ENCODE data around the gene NEUROD6. TPM values are rescaled to one million over a fixed set of nuclear protein-coding genes. Genes with fewer than 3 reads are reported as not detected.

Gene NEUROD6
- total RNA-seq, 1 experiment from 2014 or later = not detected

DNA sequence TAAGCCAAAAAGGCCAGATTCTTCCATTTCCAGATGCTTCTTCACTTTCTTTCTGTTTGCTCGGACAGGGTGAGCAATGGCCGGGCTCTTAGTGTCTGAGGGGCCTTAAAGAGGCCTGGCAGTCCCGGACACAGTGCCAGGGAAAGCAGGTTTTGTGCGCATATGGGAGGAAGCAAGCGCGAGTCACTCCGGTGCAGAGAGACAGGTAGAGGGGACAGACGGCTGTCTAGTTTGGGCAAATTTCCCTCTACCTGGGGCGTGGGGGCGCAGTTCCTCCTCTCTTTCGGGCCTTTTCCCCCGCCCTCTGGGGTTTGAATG lies 4.7 kb downstream of the NEUROD6 start:
- no peaks in the 10 kb centered on the region for H3K36me3 ChIP-seq (ENCODE audit: insufficient read depth, low read length, poor library complexity, severe bottlenecking)
- no TSS peak for BruUV-seq (replicated peaks)
- H3K27me3 ChIP-seq (replicated peaks; ENCODE audit: insufficient read depth, low read depth, low read length, poor library complexity) = no peaks in the 10 kb centered on the region
- no peak overlapping the region for H3K4me3 ChIP-seq (ENCODE audit: low read depth, low read length, poor library complexity, severe bottlenecking)
- TF ChIP-seq CTCF (conservative IDR thresholded peaks at IDR 0.05; ENCODE audit: low read depth, low read length) = no peak
- TF ChIP-seq EZH2 (IDR thresholded peaks at IDR 0.05; ENCODE audit: borderline replicate concordance, low read depth, low read length, poor library complexity, severe bottlenecking) = no peak
- DNase-seq (ENCODE audit: low spot score) = no peak
- no peaks in the 10 kb centered on the region for H3K9me3 ChIP-seq (ENCODE audit: low read depth, low read length, poor library complexity, severe bottlenecking)
- H3K4me1 ChIP-seq (ENCODE audit: insufficient read depth, low read length, poor library complexity, severe bottlenecking) = peaks cover 28% of the 10 kb centered on the region
- no peak overlapping the region for H3K27ac ChIP-seq (ENCODE audit: low read depth, low read length, poor library complexity, severe bottlenecking)
- POLR2A ChIA-PET (ENCODE audit: low non-redundant PET) = no interaction called here
- CTCF ChIA-PET = no interaction called here
- intact Hi-C loops (cut with micrococcal nuclease; ENCODE audit: unreplicated experiment) = no loop called here

GRCh38 chr7:31335161-31335856 lies 5.2 kb downstream of the NEUROD6 start:
- BruUV-seq (replicated peaks) = no TSS peak
- TF ChIP-seq EZH2 (IDR thresholded peaks at IDR 0.05; ENCODE audit: borderline replicate concordance, low read depth, low read length, poor library complexity, severe bottlenecking) (no peak), CTCF (conservative IDR thresholded peaks at IDR 0.05; ENCODE audit: low read depth, low read length) (no peak)
- no peaks in the 10 kb centered on the region for H3K9me3 ChIP-seq (ENCODE audit: low read depth, low read length, poor library complexity, severe bottlenecking)
- H3K4me3 ChIP-seq (ENCODE audit: low read depth, low read length, poor library complexity, severe bottlenecking) = no peak overlapping the region
- DNase-seq (ENCODE audit: low spot score) = no peak
- ChIA-PET POLR2A (ENCODE audit: low non-redundant PET) (no interaction called here), CTCF (no interaction called here)
- H3K27ac ChIP-seq (ENCODE audit: low read depth, low read length, poor library complexity, severe bottlenecking) = no peak overlapping the region
- H3K27me3 ChIP-seq (replicated peaks; ENCODE audit: insufficient read depth, low read depth, low read length, poor library complexity) = no peaks in the 10 kb centered on the region
- peaks cover 22% of the 10 kb centered on the region for H3K4me1 ChIP-seq (ENCODE audit: insufficient read depth, low read length, poor library complexity, severe bottlenecking)
- no peaks in the 10 kb centered on the region for H3K36me3 ChIP-seq (ENCODE audit: insufficient read depth, low read length, poor library complexity, severe bottlenecking)
- intact Hi-C loops (cut with micrococcal nuclease; ENCODE audit: unreplicated experiment) = no loop called here

DNA sequence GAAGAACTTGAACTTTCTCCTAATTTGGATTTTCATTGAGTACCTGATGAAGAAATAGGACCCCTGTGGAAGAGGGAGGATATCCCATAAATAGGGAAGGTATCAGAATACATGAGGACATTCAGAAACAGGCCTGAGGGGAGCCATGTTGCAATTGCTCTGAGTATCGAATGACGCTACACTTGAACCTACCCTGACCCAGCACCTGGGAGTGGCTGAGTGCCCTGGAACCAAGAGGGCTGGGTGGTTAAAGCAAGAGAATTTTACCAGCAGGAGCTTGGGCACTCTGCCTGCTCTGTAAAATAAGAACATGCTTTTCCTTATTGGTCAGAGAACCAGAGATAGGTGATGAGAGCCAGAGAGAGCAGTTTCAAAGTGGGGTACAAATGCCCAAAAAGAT lies 7.2 kb downstream of the NEUROD6 start:
- H3K27ac ChIP-seq (ENCODE audit: low read depth, low read length, poor library complexity, severe bottlenecking) = no peak overlapping the region
- POLR2A ChIA-PET (ENCODE audit: low non-redundant PET) = no interaction called here
- DNase-seq (ENCODE audit: low spot score) = no peak
- H3K4me1 ChIP-seq (ENCODE audit: insufficient read depth, low read length, poor library complexity, severe bottlenecking) = peaks cover 4% of the 10 kb centered on the region
- CTCF ChIA-PET = no interaction called here
- TF ChIP-seq CTCF (conservative IDR thresholded peaks at IDR 0.05; ENCODE audit: low read depth, low read length) = no peak
- TF ChIP-seq EZH2 (IDR thresholded peaks at IDR 0.05; ENCODE audit: borderline replicate concordance, low read depth, low read length, poor library complexity, severe bottlenecking) = no peak
- H3K36me3 ChIP-seq (ENCODE audit: insufficient read depth, low read length, poor library complexity, severe bottlenecking) = no peaks in the 10 kb centered on the region
- intact Hi-C loops (cut with micrococcal nuclease; ENCODE audit: unreplicated experiment) = no loop called here
- no TSS peak for BruUV-seq (replicated peaks)
- no peak overlapping the region for H3K4me3 ChIP-seq (ENCODE audit: low read depth, low read length, poor library complexity, severe bottlenecking)
- no peaks in the 10 kb centered on the region for H3K9me3 ChIP-seq (ENCODE audit: low read depth, low read length, poor library complexity, severe bottlenecking)
- H3K27me3 ChIP-seq (replicated peaks; ENCODE audit: insufficient read depth, low read depth, low read length, poor library complexity) = no peaks in the 10 kb centered on the region
